GM23248 (cell line): ENCODE results near the gene TCAIM.

ENCODE experiments used
- EZH2 ChIP-seq: fragments of 200-600 bp; sonication (generic); IDR thresholded peaks from 2 replicates; pipeline ENCODE4 v1.6.1; 2018; ENCODE audit warnings: antibody characterized with exemption, mild to moderate bottlenecking; ENCODE audit not compliant: insufficient read depth, poor library complexity, severe bottlenecking
- EZH2phosphoT487 ChIP-seq: fragments of 200-600 bp; sonication (generic); IDR thresholded peaks from 2 replicates; pipeline ENCODE4 v1.6.1; 2018; ENCODE audit warnings: antibody characterized with exemption, moderate library complexity, mild to moderate bottlenecking, low read depth; ENCODE audit not compliant: insufficient read depth

DNA sequence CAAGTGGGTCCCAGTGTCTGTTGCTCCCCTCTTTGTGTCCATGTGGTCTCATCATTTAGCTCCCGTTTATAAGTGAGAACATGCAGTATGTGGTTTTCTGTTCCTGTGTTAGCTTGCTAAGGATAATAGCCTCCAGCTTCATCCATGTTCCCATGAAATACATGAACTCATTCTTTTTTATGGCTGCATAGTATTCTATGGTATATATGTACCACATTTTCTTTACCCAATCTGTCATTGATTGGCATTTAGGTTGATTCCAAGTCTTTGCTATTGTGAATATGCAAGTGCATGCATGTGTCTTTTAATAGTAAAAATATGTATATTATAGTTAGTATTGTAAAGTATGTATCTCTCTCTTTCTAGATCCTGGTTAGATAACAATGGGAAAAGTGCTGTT, 53.9 kb downstream of the TCAIM start:
- TF ChIP-seq EZH2 (no peak), EZH2phosphoT487 (no peak)
